Right lobe of liver (tissue), 4 donors: ENCODE data around the gene BRINP3.

Experiments used
- CTCF ChIP-seq, 4 donors: fragments of 200-600 bp in 3 of 4; fragments of 450-650 bp in 1 of 4; IDR thresholded peaks; one replicate each; pipeline versions ENCODE4 v1.5.1 to v1.8.0; 2016 to 2022; ENCODE audit warnings: antibody characterized with exemption in 4 of 4, mild to moderate bottlenecking in 2 of 4
- POLR2A ChIP-seq: fragments of 450-650 bp; IDR thresholded peaks from one replicate; pipeline ENCODE4 v1.6.1; 2017; ENCODE audit warnings: antibody characterized with exemption, mild to moderate bottlenecking
- donor health status: DM: no; HTN: no; CAD: no.
- donor health status: DM: no; HTN: no; CAD: no.
- donor health status: DM: no; HTN: yes; CAD: no.

- TF ChIP-seq CTCF (IDR thresholded peaks at IDR 0.05) (no peak), POLR2A (no peak)
Measured at GRCh38 chr1:190178827-190179226, 298.8 kb downstream of the BRINP3 start.
